Measurements from ENCODE around the gene TNFAIP8L1. TPM values are rescaled to one million over a fixed set of nuclear protein-coding genes. Genes with fewer than 3 reads are reported as not detected.
A peak's percentile ranks its signal among the peaks of the same experiment; 100 is the strongest.

TNFAIP8L1 gene
- total and polyA plus RNA-seq, 2 of the 8 experiments (the other 6 are each of a cell fraction or from before 2014, with no cell fraction given), result 3.2 to 6.1 TPM

GRCh38 chr19:4636151-4636717 is 3.1 kb upstream of the TNFAIP8L1 start (continued):
- TF ChIP-seq ATF3 (IDR thresholded peaks at IDR 0.05; ENCODE audit: insufficient read depth, low read depth, low read length), result no peak
- no peak for TF ChIP-seq POLR2A (IDR thresholded peaks at IDR 0.05; ENCODE audit: control extremely low read depth in 1 of 2, low read depth in 2 of 2, low read length in 2 of 2)
- no peak for TF ChIP-seq RXRA (IDR thresholded peaks at IDR 0.05; ENCODE audit: insufficient read depth, low read depth, low read length)
- TF ChIP-seq ATF2 (IDR thresholded peaks at IDR 0.05; ENCODE audit: low read length), result no peak
- no peak for TF ChIP-seq SP2 (IDR thresholded peaks at IDR 0.05; ENCODE audit: low read length)
- TF ChIP-seq CREB1 (IDR thresholded peaks at IDR 0.05), result no peak; the same call in 1 of the 2 replicates
- no peak for TF ChIP-seq SP4 (IDR thresholded peaks at IDR 0.05; ENCODE audit: low read length)
- TF ChIP-seq CTCF (IDR thresholded peaks at IDR 0.05; ENCODE audit: control extremely low read depth in 1 of 3, insufficient read depth in 1 of 3, low read depth in 1 of 3, low read length in 3 of 3), result peak; percentile 80 to 95 (median 80)
- TF ChIP-seq SAP30 (IDR thresholded peaks at IDR 0.05; ENCODE audit: insufficient read depth, insufficient replicate concordance, low read length), result no peak
- peak; percentile 47 for TF ChIP-seq ASH2L (IDR thresholded peaks at IDR 0.05; ENCODE audit: low read length)
- TF ChIP-seq USF2 (IDR thresholded peaks at IDR 0.05; ENCODE audit: low read length), result no peak
- TF ChIP-seq TAF7 (optimal IDR thresholded peaks at IDR 0.05; ENCODE audit: borderline replicate concordance, low read depth, low read length), result no peak
